ENCODE data around the gene ALDH8A1. TPM values are rescaled to one million over a fixed set of nuclear protein-coding genes. Genes with fewer than 3 reads are reported as not detected.

The ALDH8A1 gene
- total and polyA plus RNA-seq, 2 of the 8 experiments (the other 6 are each of a cell fraction or from before 2014, with no cell fraction given), result 0.08 to 0.28 TPM

GRCh38 chr6:134934793-134935485 is 15.0 kb downstream of the ALDH8A1 start:
- H4K8ac ChIP-seq (ENCODE audit: extremely low read depth, insufficient read depth, low read length), result no peak overlapping the region
- H4K5ac ChIP-seq (ENCODE audit: insufficient read length, low read depth, low read length), result no peak overlapping the region
- DNase-seq (ENCODE audit: low read depth in 1 of 2, low spot score in 2 of 2), result no peak
- no peak overlapping the region for H3K9ac ChIP-seq (replicated peaks in 1 of 4; ENCODE audit: extremely low read depth in 1 of 4, low read depth in 3 of 4, low read length in 3 of 4)
- no peaks in the 10 kb centered on the region for H3K79me2 ChIP-seq (ENCODE audit: control insufficient read depth in 1 of 2, insufficient read depth in 2 of 2, low read length in 2 of 2)
- H3K27ac ChIP-seq (ENCODE audit: low read depth, low read length), result no peak overlapping the region
- H3K9me3 ChIP-seq (ENCODE audit: insufficient read depth in 2 of 2, low read depth in 1 of 2, low read length in 1 of 2), result no peaks in the 10 kb centered on the region
- no peak overlapping the region for H3K23ac ChIP-seq (ENCODE audit: insufficient read length)
- H3K36me3 ChIP-seq (ENCODE audit: control insufficient read depth in 2 of 4, insufficient read depth in 4 of 4, low read length in 3 of 4), result no peaks in the 10 kb centered on the region
- H3K79me1 ChIP-seq (ENCODE audit: low read depth, low read length), result no peaks in the 10 kb centered on the region
- H2AK5ac ChIP-seq (ENCODE audit: low read depth, low read length), result no peak overlapping the region
- no peak overlapping the region for H3K56ac ChIP-seq (replicated peaks; ENCODE audit: insufficient read length, low read depth, low read length)
- 85% methylated on average over 5 of the region's 5 CpGs; no CpG with 5 or more reads in 1 of the 2 experiments for WGBS, 2 experiments (ENCODE audit: extremely low coverage in 1 of 2, insufficient coverage in 1 of 2, insufficient read length in 1 of 2, insufficient replicate concordance in 2 of 2, low coverage in 1 of 2, low lambda C conversion rate in 2 of 2, missing lambda C conversion rate in 1 of 2)
- no peak overlapping the region for H4K91ac ChIP-seq (replicated peaks; ENCODE audit: insufficient read length, low read length)
- no peaks in the 10 kb centered on the region for H3K23me2 ChIP-seq (ENCODE audit: low read depth, low read length)
- no peak for FAIRE-seq
- H2BK12ac ChIP-seq (ENCODE audit: low read depth, low read length), result no peak overlapping the region
- H3K27me3 ChIP-seq (replicated peaks in 1 of 4; ENCODE audit: control insufficient read depth in 3 of 4, extremely low read depth in 1 of 4, insufficient read depth in 3 of 4, low read length in 3 of 4), result no peaks in the 10 kb centered on the region
- no peaks in the 10 kb centered on the region for H4K20me1 ChIP-seq (replicated peaks in 1 of 2; ENCODE audit: control insufficient read depth in 1 of 2, insufficient read depth in 2 of 2, low read length in 2 of 2)
- H3K18ac ChIP-seq (ENCODE audit: extremely low read depth, low read length), result no peak overlapping the region
- CTCF ChIA-PET (ENCODE audit: partially characterized antibody), result interaction anchor here (1.3 kb wide), 1 partner anchor 824 kb away, joined by 3 read pairs; no protein-coding TSS in a partner anchor
- H3K4me1 ChIP-seq (replicated peaks in 1 of 4; ENCODE audit: control insufficient read depth in 3 of 4, insufficient read depth in 4 of 4, low read length in 3 of 4), result peaks cover 0 to 3% (median 0%) of the 10 kb centered on the region in 4 experiments; a peak in 1 of 7 replicates
- H2BK15ac ChIP-seq (ENCODE audit: low read length), result no peak overlapping the region
- H2AFZ ChIP-seq (ENCODE audit: low read length), result no peak overlapping the region
- POLR2A ChIA-PET (ENCODE audit: partially characterized antibody), result no interaction called here
- no peak overlapping the region for H3K14ac ChIP-seq (ENCODE audit: insufficient read length)
- H3K4me2 ChIP-seq (ENCODE audit: insufficient read depth in 1 of 2, low read depth in 2 of 2, low read length in 2 of 2), result no peak overlapping the region
- H3K4me3 ChIP-seq (ENCODE audit: extremely low read depth in 1 of 4, insufficient read depth in 2 of 4, low read depth in 3 of 4, low read length in 4 of 4), result no peak overlapping the region
- H2BK5ac ChIP-seq (ENCODE audit: low read depth, low read length), result no peak overlapping the region
- H2BK20ac ChIP-seq (ENCODE audit: low read length), result no peak overlapping the region
- no peak overlapping the region for H3K4ac ChIP-seq (replicated peaks; ENCODE audit: insufficient read length, low read depth, low read length)
- no peak overlapping the region for H2BK120ac ChIP-seq (replicated peaks; ENCODE audit: low read depth, low read length)
- no peak for TF ChIP-seq RBBP5 (IDR thresholded peaks at IDR 0.05; ENCODE audit: borderline replicate concordance, low read depth, low read length)
- no peak for TF ChIP-seq E2F6 (IDR thresholded peaks at IDR 0.05)
- TF ChIP-seq RFX5 (IDR thresholded peaks at IDR 0.05; ENCODE audit: borderline replicate concordance, low read depth, low read length), result no peak
- TF ChIP-seq FOSL1 (IDR thresholded peaks at IDR 0.05; ENCODE audit: insufficient read depth, low read depth, low read length), result no peak
- TF ChIP-seq POU5F1 (IDR thresholded peaks at IDR 0.05; ENCODE audit: low read depth, low read length), result no peak
- no peak for TF ChIP-seq KDM1A (IDR thresholded peaks at IDR 0.05; ENCODE audit: borderline replicate concordance, low read length)
- no peak for TF ChIP-seq SRF (IDR thresholded peaks at IDR 0.05; ENCODE audit: low read depth, low read length)
- TF ChIP-seq SIN3A (conservative IDR thresholded peaks at IDR 0.05 in 1 of 2, IDR thresholded peaks at IDR 0.05 in 1 of 2; ENCODE audit: low read depth in 1 of 2, low read length in 2 of 2), result no peak
- no peak for TF ChIP-seq ATF2 (IDR thresholded peaks at IDR 0.05; ENCODE audit: low read length)
- TF ChIP-seq MAFK (IDR thresholded peaks at IDR 0.05; ENCODE audit: low read depth, low read length), result no peak
